Activated naive CD8-positive, alpha-beta T cell treated with anti-CD3 and anti-CD28 coated beads, Interleukin-2, amount 50 U/mL, for 24 hours (primary cell): ENCODE results near the gene CCDC157.

Source experiments
- ATAC-seq: fragments of 150-1000 bp; cut with Tn5 transposase; one replicate; pipeline ENCODE4 v1.10.0; 2021
- DNase-seq: peaks from one replicate; pipeline ENCODE4 v3.0.0; 2021
- H3K27ac Mint-ChIP-seq: one replicate; pipeline ENCODE4 v1.8.0; 2021; ENCODE audit warnings: mild to moderate bottlenecking, mixed read lengths
- H3K27me3 Mint-ChIP-seq: one replicate; pipeline ENCODE4 v1.8.0; 2021; ENCODE audit warnings: mixed read lengths
- H3K36me3 Mint-ChIP-seq: one replicate; pipeline ENCODE4 v1.8.0; 2021; ENCODE audit warnings: low read depth, mixed read lengths
- H3K4me1 Mint-ChIP-seq: one replicate; pipeline ENCODE4 v1.8.0; 2021; ENCODE audit warnings: mixed read lengths
- H3K4me3 Mint-ChIP-seq: one replicate; pipeline ENCODE4 v1.8.0; 2021; ENCODE audit warnings: mild to moderate bottlenecking, moderate library complexity, mixed read lengths
- H3K9me3 Mint-ChIP-seq: one replicate; pipeline ENCODE4 v1.8.0; 2021; ENCODE audit warnings: mixed read lengths

CCDC157 gene

GRCh38 chr22:30382340-30382739 lies 25.5 kb downstream of the CCDC157 start:
- Mint-ChIP-seq H3K36me3 (no peaks in the 10 kb centered on the region), H3K27me3 (no peaks in the 10 kb centered on the region), H3K27ac (no peak overlapping the region), H3K9me3 (no peaks in the 10 kb centered on the region), H3K4me3 (no peak overlapping the region), H3K4me1 (peaks cover 14% of the 10 kb centered on the region)
- no peak for DNase-seq
- no peak for ATAC-seq

GRCh38 chr22:30383061-30383460 lies 26.3 kb downstream of the CCDC157 start:
- Mint-ChIP-seq H3K36me3 (no peaks in the 10 kb centered on the region), H3K9me3 (no peaks in the 10 kb centered on the region), H3K27me3 (no peaks in the 10 kb centered on the region), H3K27ac (no peak overlapping the region), H3K4me3 (no peak overlapping the region), H3K4me1 (peaks cover 17% of the 10 kb centered on the region)
- ATAC-seq (no peak), DNase-seq (no peak)

- Mint-ChIP-seq H3K9me3 (no peaks in the 10 kb centered on the region), H3K4me1 (peaks cover 34% of the 10 kb centered on the region), H3K27ac (no peak overlapping the region), H3K4me3 (peak overlapping the region; percentile 77), H3K36me3 (no peaks in the 10 kb centered on the region), H3K27me3 (no peaks in the 10 kb centered on the region)
- DNase-seq: no peak
- ATAC-seq: no peak
Measured at GRCh38 chr22:30385942-30386341, 29.1 kb downstream of the CCDC157 start.

DNA sequence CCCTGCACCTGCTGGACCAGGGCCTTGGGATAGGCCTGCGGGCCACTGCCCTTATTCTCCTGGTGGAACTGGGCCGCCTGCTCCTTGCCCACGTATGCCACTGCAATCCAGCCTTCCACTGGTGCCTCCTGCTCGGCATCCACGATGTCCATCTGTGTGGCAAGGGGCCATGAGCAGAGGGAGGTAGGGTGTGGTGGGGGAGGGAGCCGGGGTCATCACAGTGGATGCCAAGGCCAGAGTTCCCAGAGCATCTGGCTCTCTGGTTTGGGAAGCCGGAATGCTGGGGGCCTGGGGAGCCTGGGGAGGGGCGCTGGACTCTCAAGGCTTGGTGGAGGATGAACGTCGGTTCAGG lies 29.8 kb downstream of the CCDC157 start:
- H3K27ac Mint-ChIP-seq: no peak overlapping the region
- H3K36me3 Mint-ChIP-seq: no peaks in the 10 kb centered on the region
- H3K4me3 Mint-ChIP-seq: peak overlapping the region; percentile 77
- H3K9me3 Mint-ChIP-seq: no peaks in the 10 kb centered on the region
- H3K27me3 Mint-ChIP-seq: no peaks in the 10 kb centered on the region
- DNase-seq: no peak
- H3K4me1 Mint-ChIP-seq: peaks cover 34% of the 10 kb centered on the region
- ATAC-seq: no peak

DNA sequence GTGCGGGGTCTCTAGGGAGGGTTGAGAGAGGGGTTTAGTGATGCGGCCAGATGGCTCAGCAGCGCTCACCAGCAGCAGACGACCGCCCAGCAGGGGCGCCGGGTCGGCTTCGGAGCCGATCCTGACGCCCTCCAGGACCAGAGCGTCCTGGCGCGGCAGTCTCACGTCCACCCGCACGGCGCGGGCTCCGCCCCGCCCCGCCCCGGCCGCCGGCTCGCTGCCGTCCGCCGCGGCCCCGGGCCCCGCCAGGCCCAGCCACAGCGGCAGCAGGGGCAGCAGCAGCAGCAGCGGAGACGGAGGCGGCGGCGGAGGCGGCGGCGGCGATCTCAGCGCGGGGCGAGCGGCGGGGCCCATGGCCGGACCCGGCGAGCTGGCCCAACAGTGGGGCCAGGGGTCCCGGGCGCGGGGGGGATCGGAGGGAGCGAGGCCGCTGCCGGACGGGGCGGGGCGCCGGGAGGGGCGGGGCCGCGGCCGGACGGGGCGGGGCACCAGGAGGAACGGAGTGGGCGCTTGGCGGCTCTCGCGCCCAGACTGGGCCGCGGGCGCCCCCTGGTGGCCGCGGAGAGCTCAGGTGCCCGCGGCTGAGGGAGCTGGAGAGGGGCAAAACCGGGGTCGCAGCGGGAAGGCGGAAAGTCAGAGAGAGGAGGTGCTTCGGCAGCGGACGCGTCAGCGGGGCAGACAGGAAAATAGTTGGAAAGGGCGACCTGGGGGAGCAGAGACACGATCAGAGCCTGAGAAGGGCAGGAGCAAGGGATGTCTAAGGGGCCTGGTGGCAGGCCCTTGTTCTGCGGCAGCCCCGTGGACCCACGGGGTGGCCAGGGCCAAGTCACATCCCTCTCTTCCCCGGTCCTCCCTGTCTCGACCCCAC lies 30.4 kb downstream of the CCDC157 start, which contains the start of gene RNF215:
RNF215 (minus strand) TSS at position 452 of the 868 bp plus-strand sequence; CDS start at position 354, 98 bp downstream.
- H3K9me3 Mint-ChIP-seq: no peaks in the 10 kb centered on the region
- H3K4me1 Mint-ChIP-seq: peaks cover 40% of the 10 kb centered on the region
- H3K27ac Mint-ChIP-seq: peak within 1 kb of the TSS; percentile 42
- H3K27me3 Mint-ChIP-seq: no peaks in the 10 kb centered on the region
- no peaks in the 10 kb centered on the region for H3K36me3 Mint-ChIP-seq
- peak within 1 kb of the TSS; percentile 77 for H3K4me3 Mint-ChIP-seq
- ATAC-seq: peak; percentile 69
- peak; percentile 85 for DNase-seq

- peak overlapping the region; percentile 1 for H3K4me3 Mint-ChIP-seq
- no peaks in the 10 kb centered on the region for H3K9me3 Mint-ChIP-seq
- no peaks in the 10 kb centered on the region for H3K36me3 Mint-ChIP-seq
- H3K27ac Mint-ChIP-seq: peak overlapping the region; percentile 81
- DNase-seq (peak; percentile 81), ATAC-seq (peak; percentile 73)
- H3K4me1 Mint-ChIP-seq: peaks cover 56% of the 10 kb centered on the region
- no peaks in the 10 kb centered on the region for H3K27me3 Mint-ChIP-seq
Measured at GRCh38 chr22:30390974-30391691, 34.3 kb downstream of the CCDC157 start.

DNA sequence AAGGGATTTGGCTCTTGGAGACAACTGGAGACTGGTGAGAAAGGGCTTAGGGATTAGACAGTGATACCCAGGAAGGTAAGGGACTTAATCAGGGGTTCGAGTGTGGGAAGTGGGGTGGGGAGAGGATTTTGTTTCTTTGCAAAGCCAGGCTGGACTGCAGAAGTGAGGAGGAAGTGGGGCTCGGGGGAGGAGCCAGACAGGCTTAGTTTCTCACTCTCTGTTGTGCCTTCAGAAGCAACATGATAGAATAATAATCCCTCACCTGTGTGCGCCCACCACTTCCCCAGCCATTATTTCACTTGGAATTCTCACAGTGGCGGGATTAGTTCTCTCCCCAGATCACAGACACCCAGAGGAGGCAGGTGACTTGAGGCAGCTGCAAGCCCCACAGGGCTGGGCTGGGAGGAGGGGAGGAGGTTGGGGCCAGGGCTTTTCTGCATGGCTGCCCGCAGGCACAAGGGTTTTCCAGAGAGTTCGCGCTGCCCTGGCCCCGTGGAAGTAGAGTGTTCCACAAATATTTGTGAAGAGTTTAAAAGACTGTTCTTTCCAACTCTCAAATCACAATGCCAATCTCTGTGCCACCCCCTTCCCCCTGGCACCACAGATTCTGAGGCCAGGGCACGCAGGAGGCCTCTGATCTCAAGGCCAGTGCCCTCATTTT lies 36.0 kb downstream of the CCDC157 start:
- H3K4me3 Mint-ChIP-seq: no peak overlapping the region
- ATAC-seq (no peak), DNase-seq (no peak)
- H3K27me3 Mint-ChIP-seq: no peaks in the 10 kb centered on the region
- H3K9me3 Mint-ChIP-seq: no peaks in the 10 kb centered on the region
- no peak overlapping the region for H3K27ac Mint-ChIP-seq
- no peaks in the 10 kb centered on the region for H3K36me3 Mint-ChIP-seq
- H3K4me1 Mint-ChIP-seq: peaks cover 56% of the 10 kb centered on the region

DNA sequence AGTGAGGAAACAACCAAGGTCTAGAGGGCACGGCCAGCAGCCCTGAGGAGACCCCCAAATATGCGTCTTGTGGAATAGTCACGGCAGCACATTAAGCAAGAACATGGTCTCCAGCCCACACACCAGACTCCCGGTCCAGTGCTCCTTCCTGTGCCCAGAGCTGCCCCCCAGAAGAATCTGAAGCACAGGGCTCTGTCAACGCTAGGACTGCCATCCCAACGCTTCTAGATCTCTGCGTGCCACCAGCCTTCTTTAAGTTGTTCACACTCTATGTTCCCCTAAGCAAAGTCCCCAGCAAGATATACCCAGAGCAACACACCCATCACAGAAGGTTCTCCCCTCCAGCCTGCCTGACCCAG lies 36.5 kb downstream of the CCDC157 start:
- no peak overlapping the region for H3K4me3 Mint-ChIP-seq
- H3K27ac Mint-ChIP-seq: peak overlapping the region; percentile 69
- peaks cover 60% of the 10 kb centered on the region for H3K4me1 Mint-ChIP-seq
- H3K9me3 Mint-ChIP-seq: no peaks in the 10 kb centered on the region
- H3K36me3 Mint-ChIP-seq: no peaks in the 10 kb centered on the region
- DNase-seq (no peak), ATAC-seq (no peak)
- H3K27me3 Mint-ChIP-seq: no peaks in the 10 kb centered on the region

GRCh38 chr22:30393885-30394284 lies 37.1 kb downstream of the CCDC157 start:
- H3K9me3 Mint-ChIP-seq: no peaks in the 10 kb centered on the region
- DNase-seq (no peak), ATAC-seq (no peak)
- H3K4me1 Mint-ChIP-seq: peaks cover 62% of the 10 kb centered on the region
- H3K36me3 Mint-ChIP-seq: peaks cover 1% of the 10 kb centered on the region
- H3K27me3 Mint-ChIP-seq: no peaks in the 10 kb centered on the region
- H3K27ac Mint-ChIP-seq: peak overlapping the region; percentile 69
- H3K4me3 Mint-ChIP-seq: no peak overlapping the region

- Mint-ChIP-seq H3K9me3 (no peaks in the 10 kb centered on the region), H3K4me3 (peak within 1 kb of the TSS; percentile 84), H3K4me1 (peaks cover 47% of the 10 kb centered on the region)
Measured at GRCh38 chr22:30396871-30397655, 40.3 kb downstream of the CCDC157 start, which contains the start of gene SEC14L2. Gene SEC14L2, plus strand, starts transcription at chr22:30397018. Its CDS starts 99 bp downstream, at chr22:30397117.

DNA sequence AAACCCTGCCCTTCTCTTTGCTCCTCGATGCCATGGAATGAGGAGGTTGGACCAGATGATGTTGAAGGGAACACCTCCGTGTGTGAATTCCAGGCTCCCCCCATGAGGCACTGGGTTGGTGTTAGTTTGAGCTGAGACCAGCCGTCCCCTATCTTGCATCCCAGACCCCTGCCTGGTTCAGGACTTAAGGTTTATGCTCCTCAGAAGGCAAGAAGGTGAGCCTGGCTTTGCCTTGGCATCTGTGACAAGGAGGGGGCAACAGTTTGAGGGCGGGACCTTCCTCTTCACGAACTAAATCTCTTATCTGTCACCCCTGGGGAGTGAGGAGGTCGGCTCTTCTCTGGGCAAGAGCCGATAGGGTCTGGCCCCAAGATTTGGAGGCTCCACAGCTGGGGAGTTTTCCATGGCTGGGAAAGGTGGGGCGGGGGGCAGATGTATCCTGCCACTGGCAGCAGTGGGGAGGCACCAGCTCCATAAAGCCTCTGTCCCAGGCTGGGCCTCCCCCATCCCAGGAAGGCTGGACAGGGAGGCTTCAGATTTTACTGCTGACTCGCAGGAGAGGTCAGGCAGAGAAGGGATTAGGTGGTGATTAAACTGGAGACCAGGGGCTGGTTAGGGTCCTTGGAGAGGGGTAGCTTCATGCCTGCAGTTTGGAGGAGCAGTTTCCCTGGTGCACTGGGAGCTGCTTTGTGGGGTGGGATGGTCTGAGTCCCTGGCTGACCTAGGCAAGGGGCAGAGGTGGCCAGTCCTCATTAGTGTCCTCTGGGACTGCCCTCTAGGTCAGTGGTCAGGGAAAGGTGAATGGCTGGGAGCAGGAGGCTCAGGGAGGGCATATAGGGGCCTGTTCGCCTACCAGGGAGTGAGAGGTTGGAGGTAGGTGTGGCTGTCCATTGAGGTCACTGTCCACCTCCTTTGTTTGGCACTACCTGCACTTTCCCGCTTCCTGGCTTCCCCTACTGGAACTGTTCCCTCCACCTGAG lies 41.1 kb downstream of the CCDC157 start:
- H3K9me3 Mint-ChIP-seq: no peaks in the 10 kb centered on the region
- ATAC-seq (no peak), DNase-seq (no peak)
- peaks cover 2% of the 10 kb centered on the region for H3K36me3 Mint-ChIP-seq
- no peaks in the 10 kb centered on the region for H3K27me3 Mint-ChIP-seq
- peak overlapping the region; percentile 35 for H3K27ac Mint-ChIP-seq
- peaks cover 40% of the 10 kb centered on the region for H3K4me1 Mint-ChIP-seq
- H3K4me3 Mint-ChIP-seq: peak overlapping the region; percentile 84

More at GRCh38 chr22:30396871-30397655, 40.3 kb downstream of the CCDC157 start, which contains the start of gene SEC14L2:
- Mint-ChIP-seq H3K27ac (peak within 1 kb of the TSS; percentile 49), H3K27me3 (no peaks in the 10 kb centered on the region), H3K36me3 (peaks cover 1% of the 10 kb centered on the region)
- ATAC-seq (peak; percentile 88), DNase-seq (peak; percentile 74)

DNA sequence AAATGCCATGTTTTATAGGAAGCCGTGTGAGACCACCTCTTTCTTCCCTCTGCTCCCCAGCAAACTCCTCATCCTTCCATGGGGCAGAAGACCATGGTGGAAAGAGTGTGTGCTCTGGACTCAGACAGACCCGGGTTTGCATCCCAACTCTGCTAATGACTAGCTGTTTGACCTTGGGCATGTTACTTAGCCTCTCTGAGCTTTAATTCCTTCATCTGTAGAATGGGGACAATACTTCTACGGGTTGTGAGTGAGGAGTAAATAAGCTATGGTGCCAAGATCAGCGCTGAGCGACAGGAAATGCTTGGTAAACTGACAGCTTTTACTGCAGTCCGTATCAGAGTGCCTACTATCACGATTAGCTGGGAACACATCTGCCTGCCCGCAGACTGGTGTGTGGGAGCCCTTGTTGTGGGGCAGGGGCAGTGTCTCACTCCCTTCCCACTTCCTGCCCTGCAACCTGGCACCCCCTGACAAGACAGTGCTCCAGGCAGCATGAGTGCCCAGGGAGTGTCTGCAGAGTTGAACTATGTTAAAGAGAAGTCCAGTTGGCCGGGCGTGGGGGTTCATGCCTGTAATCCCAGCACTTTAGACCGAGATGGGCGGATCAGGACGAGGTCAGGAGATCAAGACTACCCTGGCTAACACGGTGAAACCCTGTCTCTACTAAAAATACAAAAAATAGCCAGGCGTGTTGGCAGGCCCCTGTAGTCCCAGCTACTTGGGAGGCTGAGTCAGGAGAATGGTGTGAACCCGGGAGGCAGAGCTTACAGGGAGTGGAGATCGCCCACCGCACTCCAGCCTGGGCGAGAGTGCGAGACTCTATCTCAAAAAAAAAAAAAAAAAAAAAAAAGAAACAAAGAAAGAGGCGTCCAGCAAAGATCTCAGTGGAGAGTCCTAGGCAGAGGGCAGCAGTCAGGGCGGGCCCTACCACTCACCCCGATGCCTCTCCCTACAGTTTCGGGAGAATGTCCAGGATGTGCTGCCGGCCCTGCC lies 42.2 kb downstream of the CCDC157 start:
- H3K27me3 Mint-ChIP-seq: no peaks in the 10 kb centered on the region
- ATAC-seq (peak; percentile 25), DNase-seq (no peak)
- H3K9me3 Mint-ChIP-seq: no peaks in the 10 kb centered on the region
- H3K4me3 Mint-ChIP-seq: peak overlapping the region; percentile 84
- H3K36me3 Mint-ChIP-seq: peaks cover 3% of the 10 kb centered on the region
- H3K4me1 Mint-ChIP-seq: peaks cover 35% of the 10 kb centered on the region
- H3K27ac Mint-ChIP-seq: peak overlapping the region; percentile 56
